GM18870 (cell line): ENCODE data around the gene ERFE.
"Not testable (repeated sequence)": the region's sequence is repeated elsewhere in the genome, so short reads cannot be mapped to it uniquely, and the experiment has no call there.

Experiments used
- ATAC-seq: cut with Tn5 transposase; IDR thresholded peaks from one replicate; pipeline ENCODE4 v1.9.1; 2021; ENCODE audit warnings: moderate library complexity; ENCODE audit not compliant: unreplicated experiment

ERFE gene

GRCh38 chr2:238167344-238167715 is 8.6 kb downstream of the ERFE start:
- no peak for ATAC-seq

DNA sequence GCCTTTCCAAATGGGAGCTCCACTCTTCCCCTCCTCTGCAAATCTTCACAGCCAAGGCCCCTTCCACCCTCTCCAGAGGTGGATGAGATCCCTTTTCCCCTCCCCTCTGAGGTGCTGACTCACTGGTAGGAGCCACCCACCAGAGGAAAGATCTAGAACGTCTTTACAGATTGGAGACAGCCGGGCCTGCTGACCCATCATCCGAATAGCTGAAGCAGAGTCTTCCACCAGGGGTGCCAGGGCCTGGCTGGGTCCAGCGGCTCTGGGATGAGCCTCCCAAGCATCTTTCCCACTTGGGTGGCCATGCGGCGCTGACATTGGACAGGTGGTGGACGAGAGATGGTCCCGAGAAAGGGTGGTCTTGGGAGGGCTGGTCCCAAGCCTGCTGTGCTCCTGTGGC is 9.0 kb downstream of the ERFE start:
- ATAC-seq = no peak

DNA sequence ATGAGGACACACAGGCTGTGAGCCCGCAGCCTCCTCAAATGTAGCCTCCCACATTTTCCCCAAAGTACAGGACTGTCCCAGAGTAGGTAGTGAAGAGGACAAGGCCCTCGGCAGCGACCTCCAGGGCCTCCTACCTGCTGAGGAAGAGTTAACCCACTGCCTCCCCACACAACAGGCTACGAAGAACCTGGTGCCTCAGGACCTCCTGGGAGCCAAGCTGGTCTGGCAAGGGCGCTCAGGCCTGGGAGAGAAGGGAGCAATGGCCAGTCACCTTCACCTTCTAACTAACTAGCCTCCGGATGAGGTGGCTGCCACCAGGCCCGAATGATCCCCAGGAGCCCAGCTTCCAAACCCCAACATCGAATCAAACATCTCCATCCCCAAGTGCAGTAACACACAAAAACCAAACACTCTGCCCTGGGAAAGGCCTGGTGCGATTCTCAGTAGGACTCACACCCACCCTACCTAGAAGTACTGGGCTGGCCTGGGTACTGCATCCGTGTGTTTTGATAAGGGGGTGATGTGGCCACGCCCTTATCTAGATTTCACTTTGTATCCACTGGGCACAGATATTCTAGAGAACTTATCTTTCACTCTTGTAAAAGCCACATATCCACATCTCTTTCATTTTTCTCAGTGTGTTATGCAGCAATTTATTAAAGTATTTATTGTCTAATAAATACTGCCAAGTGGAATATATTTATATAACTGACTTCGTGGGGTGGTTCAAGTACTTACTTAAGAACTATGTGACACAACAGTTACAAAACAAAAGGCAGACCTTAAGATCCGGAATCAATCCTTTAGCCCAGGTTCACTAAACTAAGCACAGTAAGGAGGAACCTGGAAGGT is 9.7 kb downstream of the ERFE start:
- no peak for ATAC-seq

GRCh38 chr2:238169048-238169707 is 10.4 kb downstream of the ERFE start:
- ATAC-seq = no peak

DNA sequence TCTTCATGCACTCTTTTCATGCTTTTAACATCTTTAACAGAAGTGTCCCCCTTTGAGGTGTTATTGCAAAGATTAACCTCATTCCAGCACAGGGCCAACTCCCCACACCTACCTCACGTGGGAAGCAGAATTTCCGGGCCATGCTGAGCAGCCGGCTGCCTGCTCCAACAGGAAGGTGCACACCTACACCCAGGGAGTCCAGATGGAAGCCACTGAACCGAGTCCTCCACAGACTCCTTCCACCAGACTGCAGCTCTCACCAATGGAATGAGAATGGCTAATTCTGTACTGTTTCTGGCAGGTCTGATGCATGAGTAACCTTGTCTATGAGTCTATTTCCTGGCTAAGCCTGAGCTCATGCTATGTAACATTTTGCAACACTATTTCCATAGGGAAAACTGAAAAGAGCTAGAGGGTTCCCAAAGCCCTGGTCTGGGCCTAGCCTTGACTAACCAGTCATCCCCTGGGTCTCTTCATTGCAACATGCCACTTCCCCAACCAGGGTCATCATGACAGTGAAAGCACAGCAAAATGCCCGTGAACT is 11.0 kb downstream of the ERFE start:
- no peak for ATAC-seq

GRCh38 chr2:238170386-238171071 is 11.8 kb downstream of the ERFE start:
- ATAC-seq = no peak

- ATAC-seq = not testable (repeated sequence)
These were observed 12.3 kb downstream of the ERFE start for GRCh38 chr2:238171072-238171431.

DNA sequence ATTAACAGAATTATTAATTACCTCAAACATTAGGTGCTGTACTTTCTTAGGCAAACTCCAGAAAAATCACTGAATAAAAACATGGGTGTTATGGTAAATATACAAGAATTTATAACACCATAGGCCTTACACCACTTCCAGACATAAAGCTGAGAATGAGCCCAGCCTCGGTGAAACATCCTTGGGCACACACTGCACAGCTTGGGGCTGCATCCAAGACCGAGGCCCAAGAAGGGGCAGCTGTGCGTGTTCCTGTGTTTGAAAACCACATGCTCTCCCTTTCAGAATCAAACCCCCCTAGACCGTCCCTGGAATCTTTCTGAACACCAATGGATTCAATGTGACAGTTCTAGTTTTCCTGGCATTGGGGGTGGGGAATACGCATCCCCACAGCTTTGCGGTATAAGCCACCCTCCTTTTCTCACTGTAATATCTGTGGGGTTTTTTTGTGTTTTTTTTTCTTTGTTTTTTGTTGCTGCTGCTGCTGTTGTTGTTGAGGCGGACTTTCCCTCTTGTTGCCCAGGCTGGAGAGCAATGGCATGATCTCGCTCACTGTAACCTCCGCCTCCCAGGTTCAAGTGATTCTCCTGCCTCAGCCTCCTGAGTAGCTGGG is 12.9 kb downstream of the ERFE start:
- no peak for ATAC-seq

DNA sequence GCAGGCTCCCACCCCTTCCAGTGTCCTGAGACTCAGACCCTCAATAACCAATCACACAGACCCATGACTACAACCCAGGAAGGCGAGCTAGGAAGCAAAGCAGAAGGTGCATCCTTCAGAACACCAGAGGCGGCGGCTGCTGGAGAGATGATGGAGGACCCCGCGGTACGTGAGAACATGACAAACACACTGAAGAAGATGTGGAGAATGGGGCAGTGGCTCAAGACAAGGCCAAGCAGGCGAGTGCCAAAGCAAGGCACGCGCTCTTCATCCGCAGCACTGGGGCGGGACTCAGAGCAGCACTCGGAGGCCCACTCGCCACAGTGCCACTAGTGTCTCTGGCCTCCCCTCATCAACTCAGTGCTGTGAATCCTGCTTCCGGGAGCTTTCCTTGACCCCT is 13.7 kb downstream of the ERFE start:
- ATAC-seq = no peak

DNA sequence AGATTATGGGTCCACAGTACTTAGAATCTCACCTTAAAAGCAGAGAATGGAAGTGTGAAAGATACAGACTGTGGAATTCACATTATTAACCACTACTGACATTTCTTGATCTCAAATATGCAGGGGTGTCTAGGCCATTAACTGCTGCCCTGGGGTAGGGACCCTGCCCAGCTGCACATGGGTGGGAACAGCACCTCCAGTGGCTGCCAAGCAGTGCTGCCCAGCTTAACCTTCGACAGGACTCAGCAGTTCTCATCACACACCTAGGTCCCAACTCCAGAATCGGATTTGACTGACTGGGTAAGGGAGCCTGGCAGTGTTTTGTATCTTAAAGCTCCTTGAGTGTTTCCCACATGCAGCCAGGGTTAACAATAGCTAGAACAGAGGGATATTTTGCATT is 14.9 kb downstream of the ERFE start:
- ATAC-seq = no peak

DNA sequence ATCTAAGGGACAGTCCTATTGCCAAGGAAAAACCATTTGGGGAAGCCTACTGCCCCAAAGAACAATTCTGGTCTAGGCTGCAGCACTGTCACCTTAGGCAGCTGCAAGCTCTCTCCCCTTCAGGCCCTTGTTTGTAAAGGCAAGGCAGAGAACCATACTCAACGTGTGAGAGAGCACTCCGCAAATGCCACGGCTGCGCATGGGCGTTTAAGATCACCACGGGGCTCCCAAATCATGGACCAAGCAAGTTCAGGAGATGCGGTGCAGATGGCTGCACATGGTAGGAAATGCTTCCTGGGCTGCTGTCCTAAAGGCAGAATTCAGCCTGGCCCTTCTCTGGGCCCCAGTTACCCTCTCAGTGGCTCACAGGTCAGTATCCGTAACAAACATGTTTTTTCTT is 15.5 kb downstream of the ERFE start:
- no peak for ATAC-seq

DNA sequence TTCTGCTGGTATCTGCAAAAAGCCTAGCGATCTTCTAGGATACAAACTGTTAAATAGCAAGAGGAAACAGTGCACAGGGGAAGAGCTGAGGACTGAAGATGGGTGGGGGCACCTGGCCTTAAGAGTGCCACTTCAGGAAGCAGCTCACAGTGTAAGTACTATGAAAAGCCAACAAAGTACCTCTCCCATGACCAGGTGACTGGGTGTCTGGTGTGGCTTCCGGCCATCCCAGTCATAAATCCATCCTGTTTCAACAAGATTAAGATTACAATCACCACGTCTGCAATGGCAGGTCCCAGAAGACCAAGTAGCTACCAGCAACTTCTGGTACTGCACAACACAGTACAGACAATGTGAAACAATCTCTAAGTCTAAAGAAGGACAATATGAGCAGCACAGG is 15.9 kb downstream of the ERFE start:
- no peak for ATAC-seq

- no peak for ATAC-seq
These were observed 17.8 kb downstream of the ERFE start for GRCh38 chr2:238176613-238177012.

- no peak for ATAC-seq
These were observed 21.8 kb downstream of the ERFE start for GRCh38 chr2:238180554-238180953.

- no peak for ATAC-seq
These were observed 23.6 kb downstream of the ERFE start for GRCh38 chr2:238182362-238182761.

GRCh38 chr2:238183821-238184220 is 25.1 kb downstream of the ERFE start:
- no peak for ATAC-seq

- no peak for ATAC-seq
These were observed 29.1 kb downstream of the ERFE start for GRCh38 chr2:238187618-238188548.

DNA sequence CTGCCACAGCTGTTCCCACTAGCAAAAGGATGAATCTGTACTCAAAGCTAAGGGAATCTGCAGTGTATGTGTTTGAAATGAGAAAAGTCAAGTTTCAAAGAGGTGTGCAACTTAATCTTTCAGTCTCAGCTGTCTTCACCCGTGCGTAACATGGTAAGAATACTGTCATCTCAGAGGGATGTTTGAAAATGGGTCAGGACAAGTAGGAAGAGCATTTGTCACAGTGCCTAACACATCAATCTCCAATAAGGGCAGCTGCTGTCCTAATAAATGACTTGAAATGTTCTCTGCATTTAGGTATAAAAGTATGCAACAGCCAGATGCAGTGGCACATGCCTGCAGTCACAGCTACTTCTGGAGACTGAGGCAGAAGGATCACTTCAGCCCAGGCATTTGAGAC is 31.7 kb downstream of the ERFE start:
- no peak for ATAC-seq

DNA sequence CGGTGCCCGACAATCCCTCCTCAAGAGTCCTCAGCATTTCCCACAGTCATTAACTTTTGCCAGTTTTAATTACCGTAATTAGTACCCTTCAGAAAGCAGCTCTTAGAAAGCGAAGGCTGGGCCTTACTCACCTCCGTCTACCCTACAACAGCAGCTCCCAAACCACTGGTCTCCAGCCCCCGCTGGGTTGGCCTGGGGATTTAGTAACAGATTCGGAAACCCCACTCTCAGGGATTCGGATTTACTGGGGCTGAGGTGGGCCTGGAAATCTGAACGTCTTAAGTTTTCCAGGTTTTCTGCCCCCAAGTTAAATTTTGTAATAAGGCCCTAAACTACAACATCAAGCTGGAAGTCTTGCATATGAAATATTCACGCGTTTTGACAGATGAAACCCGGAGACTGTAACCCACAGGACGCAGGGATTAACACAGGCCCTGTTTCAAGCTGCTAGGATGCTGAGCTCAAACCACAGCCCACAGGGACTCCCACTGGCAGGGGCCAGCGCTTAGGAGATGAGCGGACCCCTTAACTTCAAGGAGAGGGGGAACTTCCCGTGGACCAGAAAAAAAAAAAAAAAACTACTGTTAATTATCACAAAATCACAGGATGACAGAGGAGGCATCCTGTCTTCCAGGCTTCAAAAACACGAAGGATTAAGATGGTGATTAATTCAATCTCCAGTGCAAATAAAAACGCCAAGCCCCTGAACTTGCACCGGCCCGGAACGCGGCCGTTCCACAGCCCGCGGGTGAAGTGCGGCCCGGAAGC is 43.7 kb downstream of the ERFE start:
- no peak for ATAC-seq
